ENCODE results near the gene ERMP1. TPM values are rescaled to one million over a fixed set of nuclear protein-coding genes. Genes with fewer than 3 reads are reported as not detected.
A peak's percentile ranks its signal among the peaks of the same experiment; 100 is the strongest.

The ERMP1 gene
- total RNA-seq, 1 experiment from 2014 or later: 12.9 TPM

- no peak for DNase-seq
- no peaks in the 10 kb centered on the region for H3K27me3 ChIP-seq (ENCODE audit: control insufficient read depth, insufficient read depth, low read length)
- no peak overlapping the region for H3K4me3 ChIP-seq (ENCODE audit: insufficient read depth, low read depth, low read length)
- H3K36me3 ChIP-seq (replicated peaks; ENCODE audit: control insufficient read depth, insufficient read depth, low read length): no peaks in the 10 kb centered on the region
Measured at GRCh38 chr9:5843794-5844471, 11.0 kb upstream of the ERMP1 start.

- no peak for DNase-seq
- Histone ChIP-seq H3K4me3 (ENCODE audit: insufficient read depth, low read depth, low read length) (no peak overlapping the region), H3K27me3 (ENCODE audit: control insufficient read depth, insufficient read depth, low read length) (no peaks in the 10 kb centered on the region), H3K36me3 (replicated peaks; ENCODE audit: control insufficient read depth, insufficient read depth, low read length) (no peaks in the 10 kb centered on the region)
Measured at GRCh38 chr9:5842929-5843793, 10.2 kb upstream of the ERMP1 start.

GRCh38 chr9:5841771-5842573, 9.1 kb upstream of the ERMP1 start:
- Histone ChIP-seq H3K4me3 (ENCODE audit: insufficient read depth, low read depth, low read length) (no peak overlapping the region), H3K27me3 (ENCODE audit: control insufficient read depth, insufficient read depth, low read length) (no peaks in the 10 kb centered on the region), H3K36me3 (replicated peaks; ENCODE audit: control insufficient read depth, insufficient read depth, low read length) (no peaks in the 10 kb centered on the region)
- no peak for DNase-seq

- no peaks in the 10 kb centered on the region for H3K27me3 ChIP-seq (ENCODE audit: control insufficient read depth, insufficient read depth, low read length)
- H3K4me3 ChIP-seq (ENCODE audit: insufficient read depth, low read depth, low read length): no peak overlapping the region
- no peak for DNase-seq
- H3K36me3 ChIP-seq (replicated peaks; ENCODE audit: control insufficient read depth, insufficient read depth, low read length): no peaks in the 10 kb centered on the region
Measured at GRCh38 chr9:5840788-5841187, 7.9 kb upstream of the ERMP1 start.

GRCh38 chr9:5839572-5839902, 6.6 kb upstream of the ERMP1 start:
- DNase-seq: no peak
- Histone ChIP-seq H3K27me3 (ENCODE audit: control insufficient read depth, insufficient read depth, low read length) (no peaks in the 10 kb centered on the region), H3K36me3 (replicated peaks; ENCODE audit: control insufficient read depth, insufficient read depth, low read length) (no peaks in the 10 kb centered on the region), H3K4me3 (ENCODE audit: insufficient read depth, low read depth, low read length) (no peak overlapping the region)

GRCh38 chr9:5838884-5839571, 6.1 kb upstream of the ERMP1 start:
- Histone ChIP-seq H3K4me3 (ENCODE audit: insufficient read depth, low read depth, low read length) (no peak overlapping the region), H3K27me3 (ENCODE audit: control insufficient read depth, insufficient read depth, low read length) (no peaks in the 10 kb centered on the region), H3K36me3 (replicated peaks; ENCODE audit: control insufficient read depth, insufficient read depth, low read length) (no peaks in the 10 kb centered on the region)
- peak; percentile 42 for DNase-seq

- DNase-seq: no peak
- no peaks in the 10 kb centered on the region for H3K36me3 ChIP-seq (replicated peaks; ENCODE audit: control insufficient read depth, insufficient read depth, low read length)
- H3K27me3 ChIP-seq (ENCODE audit: control insufficient read depth, insufficient read depth, low read length): peaks cover 4% of the 10 kb centered on the region
- H3K4me3 ChIP-seq (ENCODE audit: insufficient read depth, low read depth, low read length): no peak overlapping the region
Measured at GRCh38 chr9:5835808-5836207, 2.9 kb upstream of the ERMP1 start.

- DNase-seq: no peak
- Histone ChIP-seq H3K36me3 (replicated peaks; ENCODE audit: control insufficient read depth, insufficient read depth, low read length) (no peaks in the 10 kb centered on the region; the same call in 1 of the 2 replicates), H3K4me3 (ENCODE audit: insufficient read depth, low read depth, low read length) (no peak overlapping the region), H3K27me3 (ENCODE audit: control insufficient read depth, insufficient read depth, low read length) (peaks cover 4% of the 10 kb centered on the region)
Measured at GRCh38 chr9:5834214-5834613, 1.3 kb upstream of the ERMP1 start.

- DNase-seq: no peak
- Histone ChIP-seq H3K4me3 (ENCODE audit: insufficient read depth, low read depth, low read length) (peak overlapping the region; percentile 86), H3K36me3 (replicated peaks; ENCODE audit: control insufficient read depth, insufficient read depth, low read length) (no peaks in the 10 kb centered on the region; the same call in 1 of the 2 replicates), H3K27me3 (ENCODE audit: control insufficient read depth, insufficient read depth, low read length) (peaks cover 4% of the 10 kb centered on the region)
Measured at GRCh38 chr9:5832071-5832537, 813 bp downstream of the ERMP1 start.

GRCh38 chr9:5825895-5826622, 6.9 kb downstream of the ERMP1 start:
- Histone ChIP-seq H3K36me3 (replicated peaks; ENCODE audit: control insufficient read depth, insufficient read depth, low read length) (peaks cover 3% of the 10 kb centered on the region), H3K4me3 (ENCODE audit: insufficient read depth, low read depth, low read length) (no peak overlapping the region), H3K27me3 (ENCODE audit: control insufficient read depth, insufficient read depth, low read length) (no peaks in the 10 kb centered on the region)
- no peak for DNase-seq

- Histone ChIP-seq H3K27me3 (ENCODE audit: control insufficient read depth, insufficient read depth, low read length) (no peaks in the 10 kb centered on the region), H3K4me3 (ENCODE audit: insufficient read depth, low read depth, low read length) (no peak overlapping the region), H3K36me3 (replicated peaks; ENCODE audit: control insufficient read depth, insufficient read depth, low read length) (peaks cover 3% of the 10 kb centered on the region; the same call in 1 of the 2 replicates)
- no peak for DNase-seq
Measured at GRCh38 chr9:5825223-5825622, 7.7 kb downstream of the ERMP1 start.

- Histone ChIP-seq H3K36me3 (replicated peaks; ENCODE audit: control insufficient read depth, insufficient read depth, low read length) (peaks cover 1% of the 10 kb centered on the region; the same call in 1 of the 2 replicates), H3K27me3 (ENCODE audit: control insufficient read depth, insufficient read depth, low read length) (no peaks in the 10 kb centered on the region), H3K4me3 (ENCODE audit: insufficient read depth, low read depth, low read length) (no peak overlapping the region)
- DNase-seq: no peak
Measured at GRCh38 chr9:5820425-5820824, 12.5 kb downstream of the ERMP1 start.

- Histone ChIP-seq H3K4me3 (ENCODE audit: insufficient read depth, low read depth, low read length) (no peak overlapping the region), H3K36me3 (replicated peaks; ENCODE audit: control insufficient read depth, insufficient read depth, low read length) (no peaks in the 10 kb centered on the region; the same call in 1 of the 2 replicates), H3K27me3 (ENCODE audit: control insufficient read depth, insufficient read depth, low read length) (no peaks in the 10 kb centered on the region)
- DNase-seq: no peak
Measured at GRCh38 chr9:5819174-5819573, 13.7 kb downstream of the ERMP1 start.

Data from H7 (cell line).